GM21447 (cell line): ENCODE data around the gene PTDSS2.
A peak's percentile ranks its signal among the peaks of the same experiment; 100 is the strongest.

ENCODE experiments used
- ATAC-seq: cut with Tn5 transposase; IDR thresholded peaks from one replicate; pipeline ENCODE4 v1.9.1; 2021; ENCODE audit not compliant: unreplicated experiment

PTDSS2 gene

GRCh38 chr11:446891-447290, 3.2 kb upstream of the PTDSS2 start:
- ATAC-seq = no peak

- ATAC-seq = peak; percentile 40
Measured at GRCh38 chr11:447923-448731, 2.0 kb upstream of the PTDSS2 start.

GRCh38 chr11:450809-451451, 851 bp downstream of the PTDSS2 start:
- ATAC-seq = no peak

GRCh38 chr11:451738-452137, 1.7 kb downstream of the PTDSS2 start:
- no peak for ATAC-seq

GRCh38 chr11:452203-452744, 2.2 kb downstream of the PTDSS2 start:
- no peak for ATAC-seq

- ATAC-seq = no peak
Measured at GRCh38 chr11:452916-453527, 2.9 kb downstream of the PTDSS2 start.

- ATAC-seq = no peak
Measured at GRCh38 chr11:453564-453963, 3.5 kb downstream of the PTDSS2 start.

- ATAC-seq = no peak
Measured at GRCh38 chr11:454043-454442, 4.0 kb downstream of the PTDSS2 start.

- no peak for ATAC-seq
Measured at GRCh38 chr11:454801-455565, 4.9 kb downstream of the PTDSS2 start.

GRCh38 chr11:455566-456147, 5.6 kb downstream of the PTDSS2 start:
- no peak for ATAC-seq

GRCh38 chr11:456533-456932, 6.5 kb downstream of the PTDSS2 start:
- peak; percentile 54 for ATAC-seq

- no peak for ATAC-seq
Measured at GRCh38 chr11:457111-457760, 7.2 kb downstream of the PTDSS2 start.

- ATAC-seq = no peak
Measured at GRCh38 chr11:459511-460220, 9.6 kb downstream of the PTDSS2 start.

- no peak for ATAC-seq
Measured at GRCh38 chr11:460331-461199, 10.5 kb downstream of the PTDSS2 start.

GRCh38 chr11:461626-462025, 11.5 kb downstream of the PTDSS2 start:
- no peak for ATAC-seq

- ATAC-seq = no peak
Measured at GRCh38 chr11:462107-462890, 12.2 kb downstream of the PTDSS2 start.

GRCh38 chr11:464316-464715, 14.2 kb downstream of the PTDSS2 start:
- no peak for ATAC-seq
